ENCODE measurements around the gene KCNH2. TPM values are rescaled to one million over a fixed set of nuclear protein-coding genes. Genes with fewer than 3 reads are reported as not detected.
A peak's percentile ranks its signal among the peaks of the same experiment; 100 is the strongest.

Gene KCNH2
- total and polyA plus RNA-seq, 10 of the 15 experiments (the other 5 are each of a cell fraction or from before 2014, with no cell fraction given): 0.04 to 0.24 (median 0.17) TPM; not detected in 6

DNA sequence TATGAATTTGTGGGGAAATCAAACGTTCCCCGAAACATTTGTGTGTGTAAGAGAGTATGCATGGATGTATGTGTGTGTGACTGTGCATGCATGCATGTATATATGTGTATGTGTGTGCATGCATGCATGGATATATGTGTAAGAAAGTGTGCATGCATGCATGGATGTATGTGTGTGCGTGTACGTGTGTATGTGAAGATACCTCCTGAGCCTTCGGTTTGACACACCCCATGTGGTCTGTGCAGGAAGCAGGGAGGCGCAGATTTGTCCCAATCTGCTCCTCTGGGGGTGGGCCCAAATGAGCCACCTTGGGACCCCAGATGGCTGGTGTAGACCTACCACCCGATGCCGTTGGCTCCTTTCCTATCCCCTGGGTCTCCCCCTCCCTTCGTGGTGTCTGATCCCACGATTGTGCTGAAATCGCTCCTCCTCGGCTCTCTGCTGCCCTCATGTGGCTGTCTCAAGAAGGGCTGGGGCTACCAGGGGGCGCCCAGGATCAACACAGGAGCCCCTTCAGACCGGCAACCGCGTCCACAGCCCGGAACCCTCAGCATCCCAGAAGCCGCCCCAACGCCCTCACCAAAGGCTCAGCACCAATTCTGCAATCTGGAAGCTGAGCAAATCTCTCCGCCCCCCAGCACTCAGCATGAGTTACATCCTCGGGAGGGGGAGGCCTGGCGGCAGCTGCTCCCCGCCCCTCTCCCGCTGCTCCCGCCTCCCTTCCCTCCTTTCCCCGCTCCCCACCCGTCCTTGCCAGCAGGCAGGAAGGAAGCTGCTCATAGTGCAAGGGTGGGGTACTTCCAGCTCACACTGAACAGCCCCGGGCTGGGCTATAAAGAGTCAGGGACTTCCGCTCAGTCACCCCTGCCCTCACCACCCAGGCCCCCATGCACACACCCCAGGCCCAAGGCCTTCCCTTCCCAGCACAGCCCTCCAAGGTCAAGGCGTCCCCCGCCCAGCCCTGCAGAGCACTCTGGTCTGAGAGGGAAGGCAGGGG, 10.4 kb upstream of the KCNH2 start:
- Histone ChIP-seq H3K79me2 (ENCODE audit: control insufficient read depth, insufficient read depth, low read length) (no peaks in the 10 kb centered on the region), H3K4me1 (ENCODE audit: control insufficient read depth, insufficient read depth, low read length) (no peaks in the 10 kb centered on the region; the same call in 1 of the 2 replicates), H4K20me1 (ENCODE audit: control insufficient read depth, insufficient read depth) (no peaks in the 10 kb centered on the region), H3K27ac (ENCODE audit: control insufficient read depth, insufficient read depth) (no peak overlapping the region), H3K9me3 (replicated peaks; ENCODE audit: control insufficient read depth, insufficient read depth, low read length) (no peaks in the 10 kb centered on the region; the same call in 2 of the 3 replicates), H3K9ac (ENCODE audit: control insufficient read depth, insufficient read depth, low read length) (no peak overlapping the region), H3K27me3 (replicated peaks in 1 of 2; ENCODE audit: control insufficient read depth in 2 of 2, insufficient read depth in 2 of 2, low read length in 1 of 2) (peaks cover 0 to 3% of the 10 kb centered on the region in 2 experiments; a peak in 2 of 4 replicates), H3K4me3 (no peak overlapping the region), H3K4me2 (ENCODE audit: control insufficient read depth, insufficient read depth) (no peak overlapping the region), H3K36me3 (ENCODE audit: control insufficient read depth in 2 of 2, insufficient read depth in 2 of 2, low read length in 1 of 2) (no peaks in the 10 kb centered on the region), H2AFZ (ENCODE audit: control insufficient read depth, low read depth, low read length) (no peak overlapping the region)
- POLR2A ChIA-PET: no interaction called here
- RAD21 ChIA-PET (ENCODE audit: unreplicated experiment): no interaction called here
- no TSS peak for BruUV-seq (replicated peaks)
- DNase-seq (ENCODE audit: low read depth, low spot score) (no peak), FAIRE-seq (peak; percentile 71), ATAC-seq (peak; percentile 84)
- CTCF ChIA-PET: interaction anchor here (0.6 to 2.6 kb wide), 4 partner anchors 20 to 226 kb away, joined by 3 to 10 read pairs (median 4); no protein-coding TSS in a partner anchor
- TF ChIP-seq SMC3 (IDR thresholded peaks at IDR 0.05; ENCODE audit: borderline replicate concordance, low read length) (peak; percentile 52; the same call in 1 of the 2 replicates), CHD4 (IDR thresholded peaks at IDR 0.05) (no peak), RAD21 (IDR thresholded peaks at IDR 0.05; ENCODE audit: insufficient read depth, low read depth, low read length) (peak; percentile 73), ZNF217 (IDR thresholded peaks at IDR 0.05) (no peak)
- TF ChIP-seq, protein P1, sequence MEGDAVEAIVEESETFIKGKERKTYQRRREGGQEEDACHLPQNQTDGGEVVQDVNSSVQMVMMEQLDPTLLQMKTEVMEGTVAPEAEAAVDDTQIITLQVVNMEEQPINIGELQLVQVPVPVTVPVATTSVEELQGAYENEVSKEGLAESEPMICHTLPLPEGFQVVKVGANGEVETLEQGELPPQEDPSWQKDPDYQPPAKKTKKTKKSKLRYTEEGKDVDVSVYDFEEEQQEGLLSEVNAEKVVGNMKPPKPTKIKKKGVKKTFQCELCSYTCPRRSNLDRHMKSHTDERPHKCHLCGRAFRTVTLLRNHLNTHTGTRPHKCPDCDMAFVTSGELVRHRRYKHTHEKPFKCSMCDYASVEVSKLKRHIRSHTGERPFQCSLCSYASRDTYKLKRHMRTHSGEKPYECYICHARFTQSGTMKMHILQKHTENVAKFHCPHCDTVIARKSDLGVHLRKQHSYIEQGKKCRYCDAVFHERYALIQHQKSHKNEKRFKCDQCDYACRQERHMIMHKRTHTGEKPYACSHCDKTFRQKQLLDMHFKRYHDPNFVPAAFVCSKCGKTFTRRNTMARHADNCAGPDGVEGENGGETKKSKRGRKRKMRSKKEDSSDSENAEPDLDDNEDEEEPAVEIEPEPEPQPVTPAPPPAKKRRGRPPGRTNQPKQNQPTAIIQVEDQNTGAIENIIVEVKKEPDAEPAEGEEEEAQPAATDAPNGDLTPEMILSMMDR (IDR thresholded peaks at IDR 0.05 in 2 of 3, conservative IDR thresholded peaks at IDR 0.05 in 1 of 3; ENCODE audit: control insufficient read depth in 2 of 3, extremely low read depth in 1 of 3, insufficient read depth in 1 of 3, low read depth in 3 of 3, low read length in 3 of 3): peak; percentile 65 to 79 (median 72)
- 10% methylated on average over 28 of the region's 31 CpGs for WGBS (ENCODE audit: insufficient coverage, insufficient replicate concordance, low lambda C conversion rate, missing lambda C conversion rate)
- SMC1A ChIA-PET (ENCODE audit: uncharacterized antibody, unreplicated experiment): interaction anchor here (1.2 kb wide), 1 partner anchor 90 kb away, joined by 6 read pairs; no protein-coding TSS in a partner anchor
- intact Hi-C loops (cut with micrococcal nuclease; ENCODE audit: unreplicated experiment): loop anchor here (1.0 to 2.0 kb wide), 3 partner anchors 25 to 210 kb away; no protein-coding TSS in a partner anchor
- in situ Hi-C loops (cut with MboI): loop anchor here (5.0 kb wide), 2 partner anchors 86 to 211 kb away; no protein-coding TSS in a partner anchor
